HG03460 (cell line): Measurements from ENCODE around the gene CLEC4C.

Experiments used
- ATAC-seq: cut with Tn5 transposase; IDR thresholded peaks from one replicate; pipeline ENCODE4 v1.9.1; 2021; ENCODE audit not compliant: unreplicated experiment

Gene CLEC4C

GRCh38 chr12:7729746-7730145, 17.4 kb downstream of the CLEC4C start:
- ATAC-seq, result no peak

GRCh38 chr12:7723926-7724325, 23.2 kb downstream of the CLEC4C start:
- no peak for ATAC-seq

GRCh38 chr12:7719946-7720730, 27.0 kb downstream of the CLEC4C start:
- ATAC-seq, result no peak

- no peak for ATAC-seq
These were observed 30.8 kb downstream of the CLEC4C start for GRCh38 chr12:7716381-7716780.

GRCh38 chr12:7712841-7713442, 34.2 kb downstream of the CLEC4C start:
- ATAC-seq, result no peak

GRCh38 chr12:7711133-7711532, 36.0 kb downstream of the CLEC4C start, which contains the start of gene DPPA3:
Gene DPPA3 (plus strand): TSS chr12:7711433. CDS start chr12:7711571, 138 bp downstream.
- ATAC-seq, result no peak

GRCh38 chr12:7709969-7710675, 37.1 kb downstream of the CLEC4C start:
- ATAC-seq, result no peak

- no peak for ATAC-seq
These were observed 41.3 kb downstream of the CLEC4C start for GRCh38 chr12:7705846-7706245.

GRCh38 chr12:7695566-7696197, 51.5 kb downstream of the CLEC4C start, which contains the start of gene GDF3:
Gene GDF3 (minus strand): TSS chr12:7695775. CDS start chr12:7695728, 47 bp downstream.
- no peak for ATAC-seq

- ATAC-seq, result no peak
These were observed 52.0 kb downstream of the CLEC4C start for GRCh38 chr12:7695237-7695560.

- ATAC-seq, result no peak
These were observed 52.5 kb downstream of the CLEC4C start for GRCh38 chr12:7694556-7695236.

- ATAC-seq, result no peak
These were observed 53.4 kb downstream of the CLEC4C start for GRCh38 chr12:7693793-7694192.

- no peak for ATAC-seq
These were observed 65.6 kb downstream of the CLEC4C start for GRCh38 chr12:7681535-7681934.
